Kasumi-1 (cell line): Measurements from ENCODE around the gene INPP5D.
"Not testable (repeated sequence)": the region's sequence is repeated elsewhere in the genome, so short reads cannot be mapped to it uniquely, and the experiment has no call there.

ENCODE experiments used
- DNase-seq, 2 experiments: peaks; one replicate each; lab custom pipeline; 2025; lab: John Stamatoyannopoulos, UW

INPP5D gene

GRCh38 chr2:233116946-233117345 lies 56.8 kb downstream of the INPP5D start:
- no peak for DNase-seq

GRCh38 chr2:233117351-233117750 lies 57.2 kb downstream of the INPP5D start:
- no peak for DNase-seq

GRCh38 chr2:233117811-233118647 lies 57.9 kb downstream of the INPP5D start:
- DNase-seq = no peak

- no peak for DNase-seq
These were observed 58.5 kb downstream of the INPP5D start for GRCh38 chr2:233118648-233119000.

DNA sequence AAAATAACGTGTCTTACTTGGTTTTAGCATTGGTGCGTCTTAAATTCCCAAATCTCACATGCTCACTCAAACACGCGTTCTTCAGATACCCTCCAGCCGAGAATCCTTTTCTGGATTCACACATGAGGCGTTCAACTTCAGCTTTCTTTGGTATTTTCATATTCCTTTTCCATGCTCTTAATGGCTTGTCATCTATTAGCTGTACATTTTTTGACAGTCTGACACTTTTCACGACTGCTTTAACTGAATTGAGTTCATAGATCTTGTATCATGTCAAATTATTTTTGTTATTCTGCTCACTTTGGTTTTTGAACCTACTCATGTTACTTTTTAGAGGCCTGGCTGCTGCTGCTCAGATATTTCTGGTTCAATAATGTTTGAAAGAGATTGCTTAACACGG lies 59.0 kb downstream of the INPP5D start:
- DNase-seq = no peak

DNA sequence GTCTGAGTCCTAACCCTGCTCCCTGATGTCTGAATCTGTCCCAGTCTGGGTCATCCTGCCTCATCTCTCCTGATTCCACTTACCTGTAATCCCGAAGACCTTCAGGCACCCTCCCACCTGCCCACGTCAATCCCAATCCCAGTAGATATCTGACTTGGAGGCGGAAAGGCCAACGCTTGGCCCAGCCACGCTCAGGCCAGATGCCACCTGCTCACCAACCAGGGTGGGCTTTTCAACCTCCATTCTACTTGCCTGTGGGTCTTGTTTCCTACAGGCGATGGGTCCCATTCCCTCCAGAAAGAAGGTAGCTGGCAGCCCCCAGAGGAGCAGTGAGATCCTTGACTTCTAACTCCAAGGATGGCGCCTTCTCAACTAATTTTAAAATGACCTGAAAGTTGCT lies 59.7 kb downstream of the INPP5D start:
- no peak for DNase-seq

DNA sequence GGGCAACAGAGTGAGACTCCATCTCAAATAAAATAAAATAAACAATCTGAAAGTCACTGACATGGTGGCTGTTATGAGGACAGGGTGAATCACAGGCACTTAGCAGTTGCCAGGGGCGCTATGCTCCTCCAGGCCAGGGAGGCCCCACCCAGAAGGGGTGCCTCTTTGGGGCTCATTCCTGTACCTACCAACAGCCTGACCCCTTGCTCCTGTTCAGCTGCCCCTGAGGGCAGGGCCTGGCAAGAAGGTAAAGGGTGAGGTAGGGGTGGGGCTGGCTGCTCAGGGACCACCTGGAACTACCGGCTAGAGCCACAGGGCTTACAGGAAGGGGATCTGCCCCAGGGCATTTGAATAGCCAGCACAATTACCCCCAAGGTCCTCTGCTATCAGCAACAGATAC lies 60.3 kb downstream of the INPP5D start:
- DNase-seq = no peak

- DNase-seq = no peak
These were observed 61.7 kb downstream of the INPP5D start for GRCh38 chr2:233121856-233122255.

- no peak for DNase-seq
These were observed 62.4 kb downstream of the INPP5D start for GRCh38 chr2:233122541-233122940.

DNA sequence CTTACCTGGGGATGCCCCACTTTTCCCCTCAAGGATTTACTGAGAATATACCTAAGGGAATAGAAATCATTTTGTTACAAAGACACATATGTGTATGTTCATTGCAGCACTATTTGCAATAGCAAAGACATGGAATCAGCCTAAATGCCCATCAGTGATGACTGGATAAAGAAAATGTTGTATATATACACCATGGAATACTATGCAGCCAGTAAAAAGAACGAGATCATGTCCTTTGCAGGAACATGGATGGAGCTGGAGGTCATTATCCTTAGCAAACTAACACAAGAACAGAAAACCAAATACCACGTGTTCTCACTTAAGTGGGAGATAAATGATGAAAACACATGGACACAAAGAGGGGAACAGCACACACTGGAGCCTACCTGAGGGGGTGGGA lies 63.4 kb downstream of the INPP5D start:
- DNase-seq = not testable (repeated sequence)

GRCh38 chr2:233124421-233125080 lies 64.4 kb downstream of the INPP5D start:
- no peak for DNase-seq

DNA sequence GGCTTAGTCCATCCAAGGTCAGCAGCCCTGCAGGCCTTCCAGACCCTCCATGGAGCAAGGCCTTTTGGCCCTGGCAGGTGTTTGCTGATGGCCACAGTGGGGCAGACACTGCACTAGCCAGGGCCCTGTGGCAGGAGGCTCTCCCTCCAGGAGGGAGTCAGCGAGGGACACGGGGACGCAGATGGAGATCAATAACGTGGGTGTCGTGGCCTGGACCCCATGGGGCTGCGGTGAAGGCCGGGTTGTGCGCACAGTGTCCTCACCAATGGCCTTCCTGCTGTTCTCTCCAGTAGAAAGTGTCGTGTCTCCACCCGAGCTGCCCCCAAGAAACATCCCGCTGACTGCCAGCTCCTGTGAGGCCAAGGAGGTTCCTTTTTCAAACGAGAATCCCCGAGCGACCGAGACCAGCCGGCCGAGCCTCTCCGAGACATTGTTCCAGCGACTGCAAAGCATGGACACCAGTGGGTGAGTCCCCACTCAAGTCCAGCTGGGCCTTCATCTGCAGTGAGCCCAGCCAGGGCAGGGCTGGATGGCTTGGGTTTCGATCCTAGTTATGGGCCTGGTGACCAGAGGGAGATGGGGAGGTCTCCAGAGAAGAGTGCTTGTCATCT lies 65.4 kb downstream of the INPP5D start:
- no peak for DNase-seq

GRCh38 chr2:233129351-233129978 lies 69.3 kb downstream of the INPP5D start:
- peak in 1 of 2 experiments; percentile 1 for DNase-seq

- no peak for DNase-seq
These were observed 69.9 kb downstream of the INPP5D start for GRCh38 chr2:233130024-233130423.

- no peak for DNase-seq
These were observed 70.4 kb downstream of the INPP5D start for GRCh38 chr2:233130481-233131020.

DNA sequence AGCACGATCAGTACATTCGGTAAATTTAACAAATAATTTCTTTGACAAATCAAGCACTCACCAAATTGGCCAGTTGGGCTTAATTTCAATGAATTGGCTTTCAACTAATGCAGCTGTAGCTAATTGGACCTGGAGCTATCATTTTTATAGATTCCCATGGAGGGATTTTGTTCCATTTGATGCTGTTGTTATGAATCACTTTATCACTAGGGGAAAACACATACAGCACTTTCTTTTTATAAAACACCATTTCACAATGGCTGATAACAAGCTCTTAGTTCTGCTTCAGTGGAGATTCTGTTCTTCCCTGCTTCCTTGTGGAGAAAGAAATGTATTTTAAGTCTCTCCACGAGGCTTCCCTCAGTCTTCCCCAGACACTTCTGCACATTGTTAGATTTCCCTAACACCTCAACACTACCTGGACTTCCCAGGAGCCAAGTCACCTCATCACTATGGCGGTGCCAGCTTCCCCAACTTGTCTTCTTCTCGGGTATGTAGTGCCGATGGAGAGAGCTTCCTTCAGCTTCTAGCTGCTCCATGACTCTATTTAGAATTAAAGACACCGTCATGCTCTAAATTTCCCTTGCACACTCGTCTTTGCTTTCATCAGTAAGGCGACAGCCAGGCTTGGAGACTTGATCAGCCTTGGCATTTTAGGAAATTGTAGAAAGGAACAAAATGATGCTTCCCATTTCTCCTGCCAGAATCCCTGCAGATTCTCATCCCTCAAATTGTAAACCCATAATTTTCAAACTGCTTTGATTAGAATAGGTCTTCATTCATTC lies 72.0 kb downstream of the INPP5D start:
- no peak for DNase-seq

DNA sequence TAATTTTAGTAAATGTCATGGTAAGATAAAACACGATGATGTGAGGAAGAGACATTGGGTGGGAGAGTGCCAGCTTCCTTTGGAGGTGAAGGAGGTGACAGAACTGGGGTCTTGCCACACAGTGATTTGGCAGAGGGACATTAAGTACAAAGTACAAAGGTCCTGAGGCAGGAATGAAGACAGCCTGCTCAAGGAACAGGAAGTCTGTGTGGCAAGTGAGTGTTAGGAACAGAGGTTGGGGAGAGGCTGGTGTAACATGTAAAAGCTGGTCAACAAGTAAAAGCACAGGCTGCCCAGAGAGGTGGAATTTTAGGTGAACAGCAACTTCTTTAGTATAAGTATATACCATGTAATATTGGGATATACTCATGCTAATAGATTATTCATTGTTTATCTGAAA lies 73.1 kb downstream of the INPP5D start:
- no peak for DNase-seq

GRCh38 chr2:233135421-233135820 lies 75.3 kb downstream of the INPP5D start:
- no peak for DNase-seq

GRCh38 chr2:233137040-233137439 lies 76.9 kb downstream of the INPP5D start:
- no peak for DNase-seq

- DNase-seq = no peak
These were observed 80.0 kb downstream of the INPP5D start for GRCh38 chr2:233140077-233140585.

DNA sequence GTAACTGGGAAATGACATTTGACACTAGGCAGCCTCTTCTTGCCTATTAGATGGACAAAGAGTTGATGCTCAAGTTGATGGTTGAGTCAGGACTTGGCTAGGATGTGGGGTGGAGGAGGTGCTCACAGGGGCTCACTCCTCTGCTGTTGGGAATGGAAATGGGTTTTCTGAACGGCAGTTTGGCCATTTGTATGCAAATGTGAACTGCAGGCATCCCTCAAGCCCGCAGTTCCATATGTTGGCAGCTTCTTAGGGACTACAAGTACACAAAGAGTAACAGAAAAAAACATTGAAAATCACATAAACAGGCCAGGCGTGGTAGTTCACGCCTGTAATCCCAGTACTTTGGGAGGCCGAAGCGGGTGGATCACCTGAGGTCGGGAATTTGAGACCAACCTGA lies 80.8 kb downstream of the INPP5D start:
- no peak for DNase-seq
